ENCODE results near the gene POMT2.
"Not testable (repeated sequence)": the region's sequence is repeated elsewhere in the genome, so short reads cannot be mapped to it uniquely, and the experiment has no call there.

POMT2 gene, protein sequence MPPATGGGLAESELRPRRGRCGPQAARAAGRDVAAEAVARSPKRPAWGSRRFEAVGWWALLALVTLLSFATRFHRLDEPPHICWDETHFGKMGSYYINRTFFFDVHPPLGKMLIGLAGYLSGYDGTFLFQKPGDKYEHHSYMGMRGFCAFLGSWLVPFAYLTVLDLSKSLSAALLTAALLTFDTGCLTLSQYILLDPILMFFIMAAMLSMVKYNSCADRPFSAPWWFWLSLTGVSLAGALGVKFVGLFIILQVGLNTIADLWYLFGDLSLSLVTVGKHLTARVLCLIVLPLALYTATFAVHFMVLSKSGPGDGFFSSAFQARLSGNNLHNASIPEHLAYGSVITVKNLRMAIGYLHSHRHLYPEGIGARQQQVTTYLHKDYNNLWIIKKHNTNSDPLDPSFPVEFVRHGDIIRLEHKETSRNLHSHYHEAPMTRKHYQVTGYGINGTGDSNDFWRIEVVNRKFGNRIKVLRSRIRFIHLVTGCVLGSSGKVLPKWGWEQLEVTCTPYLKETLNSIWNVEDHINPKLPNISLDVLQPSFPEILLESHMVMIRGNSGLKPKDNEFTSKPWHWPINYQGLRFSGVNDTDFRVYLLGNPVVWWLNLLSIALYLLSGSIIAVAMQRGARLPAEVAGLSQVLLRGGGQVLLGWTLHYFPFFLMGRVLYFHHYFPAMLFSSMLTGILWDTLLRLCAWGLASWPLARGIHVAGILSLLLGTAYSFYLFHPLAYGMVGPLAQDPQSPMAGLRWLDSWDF

GRCh38 chr14:77320238-77320935, at the start of gene POMT2:
TSS of gene POMT2 (minus strand) at chr14:77320883. CDS start at chr14:77320681, 202 bp downstream.
- DNase-seq = peak; percentile 93

GRCh38 chr14:77369285-77369684, 48.6 kb upstream of the POMT2 start:
- peak; percentile 33 for DNase-seq

- no peak for DNase-seq
Measured at GRCh38 chr14:77364146-77364545, 43.5 kb upstream of the POMT2 start.

DNA sequence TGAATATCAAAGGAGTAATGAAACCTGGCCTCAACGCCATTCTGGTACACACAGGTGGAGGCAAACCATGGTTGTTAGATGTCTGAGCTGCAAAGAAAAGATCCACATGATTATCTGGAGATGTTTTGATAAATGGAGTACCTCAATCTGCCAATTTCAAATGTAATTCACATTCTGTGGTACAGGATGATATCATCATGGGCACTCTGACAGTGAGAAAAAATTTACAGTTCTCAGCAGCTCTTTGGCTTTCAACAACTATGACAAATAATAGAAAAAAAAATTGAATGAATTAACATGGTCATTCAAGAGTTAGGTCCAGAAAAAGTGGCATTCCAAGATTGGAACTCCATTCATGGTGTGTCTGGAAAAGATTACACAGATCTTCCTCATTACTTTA, 38.9 kb upstream of the POMT2 start:
- no peak for DNase-seq

- no peak for DNase-seq
Measured at GRCh38 chr14:77356899-77357298, 36.2 kb upstream of the POMT2 start.

GRCh38 chr14:77355811-77356210, 35.1 kb upstream of the POMT2 start:
- DNase-seq = no peak

- no peak for DNase-seq
Measured at GRCh38 chr14:77353469-77354141, 32.9 kb upstream of the POMT2 start.

DNA sequence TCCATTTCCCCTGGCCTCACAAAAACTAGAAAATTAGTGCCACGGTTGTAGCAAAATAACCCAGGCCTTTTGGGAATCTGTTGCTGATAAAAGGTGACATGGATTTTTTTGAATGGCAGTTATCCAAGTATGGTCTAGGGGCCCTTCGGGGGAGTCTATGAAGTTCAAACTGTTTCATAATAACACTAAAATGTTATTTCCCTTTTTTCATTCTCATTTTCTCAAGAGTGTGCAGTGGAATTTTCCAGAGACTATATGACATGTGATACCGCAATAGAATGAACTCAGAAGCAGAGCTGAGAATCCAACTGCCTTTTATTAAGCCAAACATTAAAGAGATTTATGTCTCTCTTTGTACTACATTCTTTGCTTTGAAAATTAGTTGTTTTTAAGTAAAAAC, 27.1 kb upstream of the POMT2 start:
- DNase-seq = no peak

GRCh38 chr14:77346495-77346894, 25.8 kb upstream of the POMT2 start:
- no peak for DNase-seq

GRCh38 chr14:77344377-77344996, 23.8 kb upstream of the POMT2 start:
- DNase-seq = no peak

DNA sequence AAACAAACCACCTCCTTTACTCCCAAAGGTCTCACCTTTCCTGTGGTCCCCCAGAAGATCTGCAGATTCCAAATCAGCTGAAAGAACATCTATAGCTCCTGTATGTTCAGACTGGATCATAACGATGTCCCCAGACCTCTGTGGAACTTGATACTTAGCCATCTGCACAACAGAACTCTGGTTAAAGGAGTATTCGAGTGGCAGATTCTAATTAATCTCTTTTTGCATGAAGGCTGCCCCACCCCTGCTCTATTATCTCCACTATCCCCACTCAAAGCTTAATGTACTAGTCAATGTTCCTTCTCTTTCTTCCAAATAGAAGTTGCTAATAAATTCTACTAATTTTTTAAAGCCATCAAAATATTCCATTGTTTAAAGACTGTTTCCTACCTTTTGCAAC, 23.0 kb upstream of the POMT2 start:
- no peak for DNase-seq

DNA sequence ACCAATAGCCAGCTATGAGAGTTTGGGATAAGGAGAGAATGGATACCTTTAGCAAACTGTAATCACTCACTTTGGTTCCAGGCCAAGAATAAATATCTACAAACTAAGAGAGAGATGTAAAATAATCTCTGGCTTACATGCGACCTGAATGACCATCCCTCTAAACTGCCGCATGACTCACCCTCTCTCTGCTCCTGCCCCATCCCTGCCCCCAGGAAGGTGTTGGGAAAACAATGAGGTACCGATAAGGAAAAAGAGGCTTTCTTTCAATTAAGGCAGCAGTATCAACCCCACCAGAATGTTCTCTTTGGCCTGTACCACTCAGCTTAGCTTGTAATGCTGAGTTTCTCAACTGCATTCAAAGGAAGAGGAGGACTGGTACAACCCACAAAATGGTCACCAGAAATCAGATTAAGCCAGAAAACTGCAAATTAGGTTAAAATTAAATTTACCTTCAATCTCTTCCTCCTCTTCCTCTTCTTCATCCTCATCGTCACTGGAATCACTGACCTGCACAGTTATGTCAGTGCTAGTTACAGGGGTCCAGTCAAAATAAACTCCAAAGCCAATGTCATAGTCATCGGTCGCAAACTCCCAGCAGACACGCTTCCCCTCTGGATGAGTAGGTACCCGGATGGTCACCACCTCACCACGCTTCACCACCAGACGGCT, 22.2 kb upstream of the POMT2 start:
- DNase-seq = no peak

DNA sequence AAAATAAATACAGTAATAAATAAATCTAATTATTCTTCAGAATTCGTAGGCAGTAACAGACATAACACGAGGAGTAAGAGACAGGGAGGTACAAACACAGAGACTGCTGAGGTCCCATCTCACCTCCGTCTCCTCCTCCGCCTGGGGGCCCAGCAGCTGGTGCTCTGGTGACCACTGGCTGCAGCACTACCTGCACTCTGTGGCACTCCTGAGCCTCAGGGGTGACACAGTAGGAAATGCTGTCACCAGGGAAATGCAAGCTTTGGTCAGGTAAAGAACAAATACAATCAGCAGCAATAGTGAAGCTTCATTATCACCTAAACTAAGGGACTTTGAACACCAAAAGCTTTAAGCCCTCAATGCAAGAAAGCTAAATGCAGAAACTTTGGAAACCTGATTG, 19.7 kb upstream of the POMT2 start:
- no peak for DNase-seq

- no peak for DNase-seq
Measured at GRCh38 chr14:77339407-77339806, 18.7 kb upstream of the POMT2 start.

- DNase-seq = no peak
Measured at GRCh38 chr14:77338302-77338701, 17.6 kb upstream of the POMT2 start.

- no peak for DNase-seq
Measured at GRCh38 chr14:77337880-77338279, 17.2 kb upstream of the POMT2 start.

DNA sequence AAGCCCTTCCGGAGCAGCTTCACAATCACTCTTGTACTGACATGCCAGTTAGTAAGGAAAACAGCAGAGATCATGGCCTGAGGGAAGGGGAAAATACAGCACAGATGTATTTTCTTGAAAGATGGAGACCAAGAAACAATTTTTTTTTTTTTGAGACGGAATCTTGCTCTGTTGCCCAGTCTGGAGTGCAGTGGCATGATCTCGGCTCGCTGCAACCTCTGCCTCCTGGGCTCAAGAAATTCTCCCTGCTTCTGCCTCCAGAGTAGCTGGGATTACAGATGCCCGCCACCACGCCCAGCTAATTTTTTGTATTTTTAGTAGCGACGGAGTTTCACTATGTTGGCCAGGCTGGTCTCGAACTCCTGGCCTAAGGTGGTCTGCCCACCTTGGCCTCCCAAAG, 16.6 kb upstream of the POMT2 start:
- DNase-seq = not testable (repeated sequence)

DNA sequence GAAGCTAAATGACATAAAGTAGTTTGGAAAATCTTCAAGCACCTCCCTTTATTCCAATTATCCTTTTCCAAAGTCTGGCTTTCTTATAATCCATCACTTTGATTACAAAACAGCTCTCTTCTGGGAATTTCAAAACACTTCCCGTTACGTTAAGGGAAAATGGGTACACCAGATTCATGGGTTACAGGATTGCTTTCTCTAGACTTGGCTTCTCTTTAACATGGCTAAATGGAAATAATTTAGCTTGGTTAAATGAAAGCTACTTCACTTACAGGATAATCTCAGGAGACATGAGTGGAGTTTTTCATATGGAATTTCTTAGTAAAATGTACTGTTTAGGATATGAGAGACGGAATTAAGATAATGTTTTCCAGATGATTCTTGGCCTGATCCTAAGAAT, 14.9 kb upstream of the POMT2 start:
- DNase-seq = no peak

- no peak for DNase-seq
Measured at GRCh38 chr14:77329872-77330271, 9.2 kb upstream of the POMT2 start.

DNA sequence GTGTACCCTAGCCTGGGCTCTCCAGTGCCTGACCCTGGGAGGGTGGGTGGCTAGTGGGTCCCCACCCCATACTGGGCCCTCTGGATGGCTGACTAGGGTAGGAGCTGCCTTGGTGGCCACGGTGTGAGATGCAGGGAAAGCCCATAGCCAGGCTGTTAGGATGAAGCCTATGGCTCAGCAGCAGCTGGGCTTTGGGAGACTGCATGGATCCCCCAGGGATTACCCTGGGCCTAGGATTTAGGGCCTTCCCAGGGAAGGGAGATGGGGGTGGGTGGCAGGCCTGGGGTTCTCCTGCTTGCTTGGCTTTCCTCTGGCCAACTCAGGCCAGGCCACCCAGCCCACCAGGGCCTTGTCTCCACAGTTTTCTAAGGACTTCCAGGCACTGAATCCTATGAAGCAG, 6.4 kb upstream of the POMT2 start:
- DNase-seq = no peak

- DNase-seq = no peak
Measured at GRCh38 chr14:77325746-77326094, 5.0 kb upstream of the POMT2 start.

Data from CD4-positive, alpha-beta T cell treated with Interleukin-21 for 1 hour (primary cell).